ENCODE data around the gene MEPCE.

The MEPCE gene

DNA sequence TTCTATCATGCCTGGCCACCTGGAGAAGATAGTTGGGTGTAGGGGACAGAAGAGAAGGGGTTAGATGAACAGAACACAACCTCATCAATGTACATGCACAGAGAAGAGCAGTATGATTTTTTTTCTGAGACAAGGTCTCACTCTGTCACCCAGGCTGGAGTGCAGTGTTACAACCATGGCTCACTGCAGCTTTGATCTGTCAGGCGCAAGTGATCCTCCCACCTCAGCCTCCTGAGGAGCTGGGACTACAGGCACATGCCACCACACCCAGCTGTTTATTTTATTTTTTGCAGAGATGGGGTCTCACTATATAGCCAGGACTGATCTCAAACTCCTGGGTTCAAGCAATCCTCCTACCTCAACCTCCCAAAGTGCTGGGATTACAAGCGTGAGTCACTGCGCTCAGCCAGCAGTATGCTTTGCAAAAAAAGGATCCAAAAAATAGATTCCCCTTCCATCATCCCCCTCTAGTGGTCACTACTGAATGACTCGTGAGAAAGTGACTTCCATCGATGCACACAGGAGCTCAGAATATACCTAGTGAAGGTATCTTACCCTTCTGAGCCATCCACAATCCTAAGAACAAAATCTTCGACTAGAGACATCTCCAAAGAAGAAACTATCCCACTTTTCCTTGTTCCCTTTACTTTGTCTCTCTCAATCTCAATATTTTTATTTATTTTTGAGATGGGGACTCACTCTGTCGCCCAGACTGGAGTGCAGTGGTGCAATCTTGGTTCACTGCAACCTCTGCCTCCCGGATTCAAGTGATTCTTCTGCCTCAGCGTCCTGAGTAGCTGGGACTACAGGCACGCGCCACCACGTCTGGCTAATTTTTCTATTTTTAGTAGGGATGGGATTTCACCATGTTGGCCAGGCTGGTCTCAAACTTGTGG lies 22.1 kb upstream of the MEPCE start:
- peak; percentile 77 for DNase-seq

- DNase-seq: no peak
Observed at GRCh38 chr7:100411101-100411500, 18.5 kb upstream of the MEPCE start.

GRCh38 chr7:100413346-100413745 lies 16.3 kb upstream of the MEPCE start:
- DNase-seq: no peak

GRCh38 chr7:100413889-100414288 lies 15.7 kb upstream of the MEPCE start:
- no peak for DNase-seq

DNA sequence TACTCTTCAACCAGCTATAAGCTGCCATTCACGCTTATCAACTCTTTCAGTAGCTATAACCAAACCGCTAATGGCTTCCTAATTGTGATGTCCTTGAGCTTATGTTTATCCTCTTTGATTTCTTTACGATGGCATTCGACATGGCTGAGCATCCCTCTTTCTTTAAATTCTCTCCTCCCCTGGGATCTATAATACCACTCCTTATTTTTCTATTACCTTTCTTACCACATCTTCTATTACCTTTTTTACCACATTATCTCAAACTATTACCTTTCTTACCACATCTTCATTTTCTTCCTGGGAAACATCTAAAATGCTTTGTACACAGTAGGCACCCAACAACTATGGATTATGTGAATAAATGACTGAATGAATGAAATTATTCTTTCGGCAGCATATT lies 14.2 kb upstream of the MEPCE start:
- DNase-seq: no peak

GRCh38 chr7:100418930-100419659 lies 10.5 kb upstream of the MEPCE start:
- no peak for DNase-seq

- DNase-seq: no peak
Observed at GRCh38 chr7:100419660-100420226, 9.9 kb upstream of the MEPCE start.

- DNase-seq: no peak
Observed at GRCh38 chr7:100423315-100423714, 6.3 kb upstream of the MEPCE start.

DNA sequence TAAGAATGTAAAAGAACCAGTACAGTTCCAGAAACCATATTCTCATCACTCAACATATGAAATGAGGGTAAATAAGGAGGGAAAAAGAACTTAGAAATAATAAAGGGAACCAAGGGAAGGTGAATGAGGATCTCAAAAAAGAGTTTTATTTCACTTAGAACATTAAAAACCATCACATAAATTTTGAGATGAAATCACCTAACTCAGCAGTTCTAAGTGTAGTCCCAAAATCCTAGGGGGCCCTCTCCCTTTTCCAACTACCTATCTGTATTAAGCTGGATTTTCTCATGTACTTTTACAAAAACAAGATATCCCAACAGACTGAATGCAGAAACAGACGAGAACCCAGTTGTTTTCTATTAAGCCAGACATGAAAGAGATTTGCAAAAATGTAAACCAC lies 4.3 kb upstream of the MEPCE start:
- DNase-seq: no peak

DNA sequence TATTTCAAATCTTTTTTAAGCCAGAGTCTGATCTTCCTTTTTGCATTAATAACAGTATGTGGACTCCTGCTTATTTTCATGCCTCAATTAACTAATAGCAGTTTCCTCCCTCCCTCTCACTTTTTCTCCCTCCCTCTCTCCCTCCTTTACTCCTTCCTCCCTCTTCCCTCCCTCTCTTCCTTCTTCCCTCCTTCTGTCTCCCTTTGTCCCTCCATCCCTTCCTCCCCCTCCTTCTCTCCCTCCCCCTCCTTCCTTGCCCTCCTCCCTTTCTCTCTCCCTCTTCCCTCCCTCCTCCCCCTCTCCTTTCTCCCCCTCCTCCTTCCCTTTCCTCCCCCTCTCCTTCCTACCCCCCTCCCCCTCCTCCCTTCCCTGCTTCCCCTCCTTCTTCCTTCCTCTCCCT lies 3.1 kb upstream of the MEPCE start:
- DNase-seq: no peak

GRCh38 chr7:100427762-100428198 lies 1.9 kb upstream of the MEPCE start:
- no peak for DNase-seq

DNA sequence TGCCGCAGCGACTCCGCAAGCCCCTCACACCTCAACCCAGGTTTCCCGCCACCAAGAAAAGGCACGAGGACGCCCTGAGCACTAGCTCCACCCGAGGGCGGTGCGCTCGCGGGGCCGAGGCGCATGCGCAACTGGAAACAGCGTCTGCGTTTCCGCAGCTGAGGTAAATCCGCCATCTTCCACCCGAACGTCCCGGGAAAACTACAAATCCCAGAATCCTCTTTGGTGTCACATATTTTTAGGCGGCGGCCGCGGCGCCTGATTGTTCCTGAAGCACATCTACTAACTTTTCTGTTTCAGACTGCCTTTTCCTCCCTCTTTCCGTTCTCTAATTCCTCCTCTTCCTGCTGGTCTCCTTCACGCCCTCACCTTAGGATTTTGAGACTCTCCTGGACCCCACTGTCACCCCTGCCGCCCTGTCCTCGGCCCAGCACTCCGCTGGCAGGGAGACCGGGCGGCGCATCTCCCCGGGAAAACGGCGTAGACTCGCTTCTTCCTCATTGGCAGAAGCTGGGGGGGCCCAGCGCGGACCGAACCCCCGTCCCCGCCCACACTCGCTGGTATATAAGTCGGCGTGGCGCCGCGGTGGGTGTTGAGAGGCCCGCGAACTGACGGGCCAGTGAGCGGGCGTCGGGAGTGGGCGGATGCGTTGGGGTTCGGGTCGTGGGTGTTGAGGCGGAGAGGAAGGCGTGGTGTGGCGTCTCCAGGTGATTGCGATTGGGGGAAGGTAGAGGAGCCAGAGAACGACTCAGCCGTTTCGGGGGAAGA lies 1.2 kb upstream of the MEPCE start, which contains the start of gene ZCWPW1:
Gene ZCWPW1, minus strand, starts transcription at position 505 of the 768 bp plus-strand sequence. CDS start 8,054 bp downstream, outside the sequence.
- peak; percentile 98 for DNase-seq

- peak; percentile 100 for DNase-seq
Observed at GRCh38 chr7:100428967-100429636, 529 bp upstream of the MEPCE start.

DNA sequence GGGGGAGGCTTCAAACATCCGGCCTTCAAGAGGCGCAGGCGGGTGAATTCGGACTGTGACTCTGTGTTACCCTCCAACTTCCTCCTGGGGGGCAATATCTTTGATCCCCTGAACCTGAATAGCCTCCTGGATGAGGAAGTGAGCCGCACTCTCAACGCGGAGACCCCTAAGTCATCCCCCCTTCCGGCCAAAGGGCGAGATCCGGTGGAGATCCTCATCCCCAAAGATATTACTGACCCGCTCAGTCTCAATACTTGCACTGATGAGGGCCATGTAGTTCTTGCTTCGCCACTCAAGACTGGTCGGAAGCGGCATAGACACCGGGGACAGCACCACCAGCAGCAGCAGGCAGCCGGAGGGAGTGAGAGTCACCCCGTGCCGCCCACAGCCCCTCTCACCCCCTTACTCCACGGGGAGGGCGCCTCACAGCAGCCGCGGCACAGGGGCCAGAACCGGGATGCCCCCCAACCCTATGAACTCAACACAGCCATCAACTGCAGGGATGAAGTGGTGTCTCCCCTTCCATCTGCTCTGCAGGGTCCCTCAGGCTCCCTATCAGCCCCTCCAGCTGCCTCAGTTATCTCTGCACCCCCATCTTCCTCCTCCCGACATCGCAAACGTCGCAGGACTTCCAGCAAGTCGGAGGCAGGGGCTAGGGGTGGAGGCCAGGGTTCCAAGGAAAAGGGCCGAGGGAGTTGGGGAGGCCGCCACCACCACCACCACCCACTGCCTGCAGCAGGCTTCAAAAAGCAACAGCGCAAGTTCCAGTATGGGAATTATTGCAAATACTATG lies 1.1 kb downstream of the MEPCE start:
- peak; percentile 24 for DNase-seq

DNA sequence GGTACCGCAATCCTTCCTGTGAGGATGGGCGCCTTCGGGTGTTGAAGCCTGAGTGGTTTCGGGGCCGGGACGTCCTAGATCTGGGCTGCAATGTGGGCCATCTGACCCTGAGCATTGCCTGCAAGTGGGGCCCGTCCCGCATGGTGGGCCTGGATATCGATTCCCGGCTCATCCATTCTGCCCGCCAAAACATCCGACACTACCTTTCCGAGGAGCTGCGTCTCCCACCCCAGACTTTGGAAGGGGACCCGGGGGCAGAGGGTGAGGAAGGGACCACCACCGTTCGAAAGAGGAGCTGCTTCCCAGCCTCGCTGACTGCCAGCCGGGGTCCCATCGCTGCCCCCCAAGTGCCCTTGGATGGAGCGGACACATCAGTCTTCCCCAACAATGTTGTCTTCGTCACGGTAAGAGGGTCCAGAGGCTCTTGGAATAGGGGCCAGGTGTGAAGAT lies 1.7 kb downstream of the MEPCE start:
- no peak for DNase-seq

GRCh38 chr7:100432053-100432452 lies 2.4 kb downstream of the MEPCE start:
- DNase-seq: no peak

- DNase-seq: no peak
Observed at GRCh38 chr7:100432621-100433275, 3.1 kb downstream of the MEPCE start.

DNA sequence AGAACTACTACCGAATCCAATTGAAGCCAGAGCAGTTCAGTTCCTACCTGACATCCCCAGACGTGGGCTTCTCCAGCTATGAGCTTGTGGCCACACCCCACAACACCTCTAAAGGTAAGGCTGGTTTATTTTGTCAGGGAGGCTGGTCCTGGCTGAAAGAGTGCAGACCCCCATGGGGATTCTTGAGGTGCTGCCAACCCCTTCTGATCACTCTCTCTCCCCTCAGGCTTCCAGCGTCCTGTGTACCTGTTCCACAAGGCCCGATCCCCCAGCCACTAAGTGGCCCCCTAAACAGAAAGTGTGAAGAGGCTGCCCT lies 3.6 kb downstream of the MEPCE start:
- DNase-seq: no peak

- DNase-seq: no peak
Observed at GRCh38 chr7:100433592-100434296, 4.1 kb downstream of the MEPCE start.
